HPDE6-E6E7 (cell line): ENCODE measurements around the gene TM6SF1.
"Not testable (repeated sequence)": the region's sequence is repeated elsewhere in the genome, so short reads cannot be mapped to it uniquely, and the experiment has no call there.

ENCODE experiments used
- DNase-seq: peaks from one replicate; pipeline ENCODE4 v3.0.0; 2011; ENCODE audit warnings: missing footprints; ENCODE audit errors: extremely low spot score

Gene TM6SF1

DNA sequence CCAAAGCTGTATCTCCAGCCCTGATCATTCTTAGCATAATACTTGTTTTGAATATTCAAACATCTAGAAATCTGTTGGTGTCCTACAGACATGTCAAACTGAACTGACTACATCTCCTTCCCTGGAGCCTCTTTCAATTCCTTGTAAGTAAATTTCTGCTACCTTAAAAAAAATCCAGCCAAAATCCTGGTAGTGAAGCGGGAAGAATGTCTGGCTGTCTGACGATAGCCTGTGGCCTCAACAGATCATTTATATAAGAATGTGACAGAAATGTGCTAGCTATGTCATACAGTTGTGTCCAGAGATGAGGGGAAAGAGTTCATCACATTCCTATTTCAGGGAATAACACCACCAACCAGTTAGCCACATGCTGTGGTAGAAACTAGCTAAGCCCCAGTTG lies 18.6 kb upstream of the TM6SF1 start:
- DNase-seq = no peak

DNA sequence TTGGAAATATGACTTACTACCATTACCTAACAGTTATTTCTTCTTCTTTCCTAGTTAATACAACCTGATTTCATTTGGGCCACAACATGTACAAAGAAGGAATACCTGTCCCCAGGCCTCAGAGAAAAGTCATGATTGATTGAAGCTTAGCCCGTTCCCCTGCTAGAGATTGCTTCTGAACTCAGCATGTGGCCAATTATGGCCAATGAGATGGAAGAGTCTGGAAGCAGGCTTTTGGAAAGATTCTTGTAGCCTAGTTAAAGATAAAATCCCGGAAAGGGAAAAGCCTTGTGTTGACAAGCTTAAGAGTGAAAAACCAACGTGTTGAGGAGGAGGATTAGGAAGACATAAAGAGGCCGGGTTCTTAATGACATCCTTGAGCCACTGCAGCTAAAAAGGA lies 17.0 kb upstream of the TM6SF1 start:
- no peak for DNase-seq

DNA sequence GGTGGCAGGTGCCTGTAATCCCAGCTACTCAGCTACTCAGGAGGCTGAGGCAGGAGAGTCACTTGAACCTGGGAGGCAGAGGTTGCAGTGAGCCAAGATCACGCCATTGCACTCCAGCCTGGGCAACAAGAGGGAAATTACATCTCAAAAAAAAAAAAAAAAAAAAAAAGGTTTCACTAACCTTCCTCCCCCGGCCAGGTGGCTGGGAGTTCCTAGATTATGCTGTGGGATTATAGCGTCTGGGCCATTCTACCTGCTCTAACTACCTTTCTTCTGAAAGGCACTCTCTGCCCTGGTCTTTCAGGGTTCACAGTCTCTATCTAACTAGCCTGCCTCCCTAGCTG lies 15.5 kb upstream of the TM6SF1 start:
- not testable (repeated sequence) for DNase-seq

GRCh38 chr15:83092309-83092976 lies 15.0 kb upstream of the TM6SF1 start:
- DNase-seq = no peak

DNA sequence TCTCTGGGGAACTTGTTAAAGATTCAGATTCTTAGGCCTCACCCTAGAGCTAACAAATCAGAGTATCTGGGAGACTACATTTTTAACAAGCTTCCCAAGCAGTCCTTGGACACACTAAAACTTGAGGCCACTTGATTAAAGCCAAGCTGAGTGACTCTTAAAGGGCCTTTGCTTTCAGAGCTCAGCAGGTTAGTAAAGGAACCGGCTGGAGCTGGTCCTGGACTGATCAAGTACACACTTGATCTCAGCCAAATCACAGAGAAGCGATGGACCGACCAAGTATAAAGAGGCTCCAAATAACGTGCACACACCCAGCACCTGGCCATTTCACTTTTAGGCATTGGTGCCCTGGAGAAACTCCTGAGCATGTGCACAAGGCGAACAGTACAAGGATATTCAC lies 12.9 kb upstream of the TM6SF1 start:
- no peak for DNase-seq

DNA sequence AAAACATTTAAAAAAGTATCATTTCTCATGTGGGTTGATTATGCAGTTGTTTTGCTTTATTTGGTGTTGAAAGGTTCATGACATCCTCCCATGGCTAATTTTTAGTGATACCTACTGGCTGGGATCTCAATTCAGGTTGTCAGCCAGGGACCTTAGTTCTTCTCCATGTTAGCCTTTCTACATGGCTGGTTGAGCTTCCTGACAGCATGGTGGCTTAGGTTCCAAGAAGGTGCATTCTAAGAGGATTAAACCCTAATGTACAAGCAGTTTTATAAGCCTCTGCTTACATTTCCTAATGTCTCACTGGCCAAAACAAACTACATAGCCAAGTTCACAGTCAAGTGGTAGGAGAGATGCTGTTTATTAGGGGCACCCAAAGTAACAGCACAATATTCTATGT lies 9.4 kb upstream of the TM6SF1 start:
- DNase-seq = no peak

- DNase-seq = no peak
Observed at GRCh38 chr15:83099290-83099689, 8.2 kb upstream of the TM6SF1 start.

GRCh38 chr15:83100097-83100646 lies 7.3 kb upstream of the TM6SF1 start:
- no peak for DNase-seq

DNA sequence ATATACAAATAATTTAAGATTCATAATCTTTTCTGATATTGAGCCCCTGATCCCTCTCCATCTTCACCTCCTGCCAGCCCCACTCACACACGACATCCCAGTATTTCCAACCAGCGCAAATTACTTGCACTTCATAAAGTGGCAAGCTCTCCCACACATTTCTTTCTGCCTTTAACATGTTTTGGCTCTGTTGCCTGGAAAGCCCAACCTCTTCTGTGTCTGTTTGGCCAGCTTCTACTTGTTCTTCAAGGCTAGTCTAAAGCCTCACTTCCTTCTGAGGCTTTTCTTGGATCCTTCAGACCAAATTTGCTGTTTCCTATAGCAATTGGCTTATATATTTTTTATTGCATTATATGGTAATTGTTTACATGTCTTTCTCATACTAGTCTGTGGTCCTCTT lies 5.1 kb upstream of the TM6SF1 start:
- DNase-seq = no peak

DNA sequence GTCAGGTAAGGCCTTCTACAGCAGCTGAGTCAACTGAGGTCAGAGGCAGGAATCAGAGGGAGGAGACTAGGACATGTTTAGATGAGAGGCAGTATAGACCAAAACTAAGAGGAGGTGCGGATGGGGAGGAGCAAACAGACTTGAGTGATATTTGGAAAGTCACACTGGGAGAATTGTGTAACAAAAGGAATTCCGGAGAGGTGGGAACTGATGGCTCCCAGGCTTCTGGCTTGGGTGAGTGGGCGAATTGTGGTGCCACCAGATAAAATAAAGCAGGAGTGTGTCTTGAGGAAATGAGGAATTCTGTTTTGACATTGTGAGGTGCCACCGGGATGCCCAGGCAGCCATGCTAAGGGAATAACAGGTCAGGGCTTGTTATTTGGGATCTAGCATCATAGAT lies 3.3 kb upstream of the TM6SF1 start:
- DNase-seq = no peak

DNA sequence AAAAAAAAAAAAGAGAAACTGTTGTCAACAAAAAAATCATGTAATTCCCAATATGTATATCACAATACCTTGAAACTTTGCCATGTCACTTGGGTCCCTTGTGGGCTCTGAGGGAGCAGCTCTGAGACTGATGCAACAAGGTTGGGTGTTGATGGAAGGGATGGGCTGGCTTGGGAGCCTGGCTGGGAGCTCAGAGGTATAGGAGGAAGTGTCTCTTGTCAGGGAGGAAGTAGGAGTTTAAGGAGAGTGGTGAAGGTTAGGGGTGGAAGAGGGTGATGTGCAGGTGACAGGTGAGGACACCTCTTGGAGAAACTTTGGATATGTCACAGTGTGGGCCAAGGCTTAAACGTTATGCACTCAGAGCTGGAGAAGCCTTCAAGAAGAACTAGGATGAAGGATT lies 2.0 kb upstream of the TM6SF1 start:
- DNase-seq = no peak

DNA sequence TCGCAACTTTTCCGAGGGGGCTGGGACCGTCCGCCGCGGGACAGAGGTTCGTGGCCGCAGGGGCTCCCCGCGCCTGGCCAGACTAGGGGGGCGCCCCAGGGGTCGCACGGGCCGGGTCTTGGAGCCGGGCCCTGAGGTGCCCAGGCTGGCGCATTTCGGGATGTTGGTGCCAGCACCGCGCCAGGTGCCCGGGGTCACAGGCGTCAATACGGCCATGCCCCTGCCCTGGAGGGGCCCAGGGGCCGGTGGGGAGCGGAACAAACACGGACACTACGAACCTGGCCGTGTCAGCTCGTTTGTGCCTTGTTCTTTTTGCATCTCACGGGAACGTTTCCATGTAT lies 366 bp downstream of the TM6SF1 start:
- DNase-seq = no peak

DNA sequence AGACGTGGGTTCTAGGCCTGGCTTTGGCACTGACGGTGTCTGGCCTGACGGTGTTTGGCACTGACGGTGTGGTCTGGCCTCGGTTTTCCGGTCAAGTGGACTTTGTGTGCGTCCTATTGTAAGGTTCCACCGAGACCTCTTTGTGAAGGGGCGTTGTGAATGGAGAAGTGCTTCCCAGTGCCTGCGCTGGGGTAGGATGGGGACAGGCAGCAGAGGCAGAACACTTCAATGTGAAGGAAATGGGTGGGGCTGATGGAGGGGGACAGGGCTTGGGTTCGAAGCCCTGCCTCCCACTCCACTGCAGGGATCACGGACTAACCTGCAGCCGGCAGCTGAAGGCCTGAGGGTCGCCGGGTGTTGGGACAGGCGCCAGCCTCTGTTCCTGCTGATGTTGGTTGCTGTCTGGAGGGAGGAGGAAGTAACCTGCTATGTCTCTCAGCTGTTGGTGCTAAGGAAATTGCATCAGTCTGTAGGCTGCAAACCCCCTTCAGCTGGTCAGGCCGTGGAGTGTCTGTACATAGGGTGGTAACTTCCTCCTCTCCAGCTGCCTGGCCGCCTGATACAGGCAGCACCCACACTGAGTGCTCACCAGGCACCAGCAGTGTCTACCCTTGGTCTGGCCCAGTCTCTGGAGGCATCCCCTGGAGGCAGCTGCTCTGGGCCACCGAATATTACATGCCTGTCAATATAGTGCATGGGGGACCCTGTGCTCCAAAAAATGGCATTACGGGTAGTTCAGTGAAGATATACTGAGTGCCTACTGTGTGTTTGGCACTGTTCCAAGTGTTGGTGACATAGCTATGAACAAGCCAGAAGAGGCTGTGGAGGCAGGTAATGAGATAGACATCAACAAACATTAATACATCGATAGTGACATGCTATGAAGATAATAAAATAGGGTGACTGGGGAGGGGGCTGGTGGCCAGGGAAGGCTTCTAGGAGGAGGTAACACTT lies 1.1 kb downstream of the TM6SF1 start:
- no peak for DNase-seq

DNA sequence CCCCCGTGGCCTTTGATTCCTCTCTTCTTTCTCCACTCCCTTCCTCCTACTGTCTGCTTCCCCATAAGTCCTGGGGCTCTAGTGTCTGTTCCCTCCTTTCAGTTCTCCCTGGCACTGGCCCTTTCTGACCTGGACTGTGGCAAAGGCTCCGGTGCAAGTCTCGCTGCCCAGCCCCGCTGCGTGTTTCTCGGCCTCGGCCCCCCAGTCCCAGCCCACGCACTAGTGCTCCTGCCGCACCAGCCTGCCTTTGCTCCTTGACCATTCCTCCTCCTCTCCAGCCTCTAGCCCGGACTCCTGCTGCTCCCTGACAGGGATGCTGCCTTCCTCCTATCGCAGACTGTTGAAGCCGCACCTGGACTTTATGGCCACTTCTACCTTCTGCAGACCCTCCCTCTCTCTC lies 2.1 kb downstream of the TM6SF1 start:
- no peak for DNase-seq

GRCh38 chr15:83110381-83110780 lies 2.9 kb downstream of the TM6SF1 start:
- DNase-seq = no peak

DNA sequence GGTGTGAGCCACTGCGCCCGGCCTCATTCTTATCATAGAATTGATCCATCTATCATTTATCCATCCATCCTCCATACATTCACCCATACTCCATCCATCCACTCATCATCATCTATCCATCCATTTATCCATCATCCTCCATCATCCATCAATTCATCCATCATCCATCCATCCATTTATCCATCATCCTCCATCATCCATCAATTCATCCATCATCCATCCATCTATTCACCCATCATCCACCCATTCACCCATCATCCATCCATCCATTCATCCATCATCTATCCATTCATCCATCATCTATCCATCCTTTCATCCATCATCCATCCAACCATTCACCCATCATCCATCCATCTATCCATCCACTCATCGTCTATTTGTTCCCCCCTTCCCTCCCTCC lies 3.7 kb downstream of the TM6SF1 start:
- no peak for DNase-seq

GRCh38 chr15:83112233-83112955 lies 4.9 kb downstream of the TM6SF1 start:
- DNase-seq = no peak

GRCh38 chr15:83112956-83113299 lies 5.5 kb downstream of the TM6SF1 start:
- no peak for DNase-seq

DNA sequence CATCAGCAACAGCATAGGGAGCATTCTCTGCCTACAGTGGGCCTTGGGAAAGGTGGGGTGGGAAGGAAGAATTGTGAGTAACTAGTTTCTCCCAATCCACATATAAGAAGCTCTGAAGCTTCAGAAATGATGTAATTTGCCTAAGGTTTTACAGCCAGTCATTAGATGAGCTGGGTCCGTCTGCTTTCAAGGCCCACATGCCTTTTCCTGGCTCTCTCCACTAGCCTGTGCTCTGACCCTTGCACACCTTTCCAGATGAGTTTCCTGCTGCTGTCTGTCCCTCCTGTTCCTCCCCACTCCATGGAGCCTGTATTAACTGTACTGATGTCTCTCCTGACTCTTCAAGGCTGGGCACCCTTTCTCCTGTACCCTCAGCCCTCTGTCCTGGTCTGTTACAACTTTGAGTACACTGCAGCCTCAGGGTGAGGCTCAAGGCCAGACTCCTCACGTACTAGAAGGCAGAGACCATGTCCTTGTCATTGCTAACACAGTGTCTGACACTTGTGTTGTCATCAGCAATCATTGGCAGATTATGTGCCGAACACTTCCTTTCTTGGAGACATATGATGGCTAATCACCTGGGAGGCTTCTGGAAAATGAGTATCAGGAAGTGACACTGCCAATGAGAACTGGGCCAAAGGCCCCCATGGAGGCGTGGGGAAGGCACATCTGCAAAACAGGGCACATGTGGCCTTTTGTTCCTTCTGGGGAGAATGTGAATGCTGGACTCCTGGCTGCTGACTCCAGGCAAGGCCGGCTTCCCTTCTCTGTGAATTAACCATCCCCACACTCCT lies 6.6 kb downstream of the TM6SF1 start:
- DNase-seq = no peak

- DNase-seq = no peak
Observed at GRCh38 chr15:83114856-83115255, 7.4 kb downstream of the TM6SF1 start.

- no peak for DNase-seq
Observed at GRCh38 chr15:83115410-83115809, 8.0 kb downstream of the TM6SF1 start.
